Lung (tissue), 16 donors: ENCODE results near the gene DNAJB5. TPM values are rescaled to one million over a fixed set of nuclear protein-coding genes. Genes with fewer than 3 reads are reported as not detected.
"Not testable (repeated sequence)": the region's sequence is repeated elsewhere in the genome, so short reads cannot be mapped to it uniquely, and the experiment has no call there.

Experiments used
- ATAC-seq: fragments of 200-7000 bp; cut with Tn5 transposase; one replicate; pipeline ENCODE4 v1.9.1; 2020; ENCODE audit warnings: moderate number of reproducible peaks; ENCODE audit not compliant: insufficient read depth, low FRiP score
- DNase-seq, 3 donors: peaks; one replicate each; pipeline ENCODE4 v3.0.0-alpha.2; 2013 to 2017
- H3K27ac ChIP-seq, 2 donors: one replicate each; pipeline ENCODE4 v1.5.1; 2013; ENCODE audit warnings: mild to moderate bottlenecking in 2 of 2, moderate library complexity in 2 of 2, control low read depth in 1 of 2, inconsistent platforms in 1 of 2, low read depth in 1 of 2, low read length in 1 of 2
- H3K27me3 ChIP-seq, 3 donors: one replicate each; pipeline ENCODE4 v1.5.1; 2013; ENCODE audit warnings: low read length in 2 of 3; ENCODE audit not compliant: control insufficient read depth in 3 of 3, insufficient read depth in 3 of 3
- H3K36me3 ChIP-seq, 4 donors: one replicate each; pipeline ENCODE4 v1.5.1; 2013; ENCODE audit warnings: low read length in 4 of 4, mild to moderate bottlenecking in 1 of 4, moderate library complexity in 1 of 4; ENCODE audit not compliant: control insufficient read depth in 4 of 4, insufficient read depth in 4 of 4
- H3K4me1 ChIP-seq, 5 donors: one replicate each; pipeline ENCODE4 v1.5.1; 2013; ENCODE audit warnings: low read length in 5 of 5, mild to moderate bottlenecking in 2 of 5, moderate library complexity in 1 of 5; ENCODE audit not compliant: control insufficient read depth in 5 of 5, insufficient read depth in 5 of 5
- H3K4me3 ChIP-seq: one replicate; pipeline ENCODE4 v1.5.1; 2013; ENCODE audit warnings: mild to moderate bottlenecking, control low read depth, moderate library complexity
- H3K9ac ChIP-seq, 2 donors: one replicate each; pipeline ENCODE4 v1.5.1; 2013; ENCODE audit warnings: low read length in 2 of 2, control low read depth in 1 of 2; ENCODE audit not compliant: insufficient read depth in 1 of 2
- H3K9me3 ChIP-seq, 4 donors: one replicate each; pipeline ENCODE4 v1.5.1; 2013; ENCODE audit warnings: low read length in 3 of 4, mild to moderate bottlenecking in 1 of 4, moderate library complexity in 1 of 4; ENCODE audit not compliant: control insufficient read depth in 4 of 4, insufficient read depth in 3 of 4
- CTCF ChIP-seq: IDR thresholded peaks from 2 replicates; pipeline ENCODE4 v1.5.1; 2012; ENCODE audit warnings: mild to moderate bottlenecking; ENCODE audit errors: control extremely low read depth, extremely low read depth
- WGBS, 2 donors: extraction: QIAGEN DNeasy Blood & Tissue Kit; methylation state at CpG; one replicate each; pipeline ENCODE4 v1.1.7; 2013; 5-methylcytosine and 5-hydroxymethylcytosine counted together
- long read RNA-seq, 5 donors: transcript quantifications; one replicate each; lab custom pipeline, GENCODE V29; 2026
- polyA plus RNA-seq, 2 donors: library from polyadenylated mRNA; stranded (reverse); fragments of 200-250 nt; gene quantifications; one replicate each; pipeline ENCODE4 v1.2.1, GENCODE V29; 2013
- total RNA-seq, 2 donors: library from RNA; depleted of rRNA in 1 of 2; stranded (reverse); fragments of >200 nt in 1 of 2; gene quantifications; one replicate each; pipeline ENCODE4 v1.2.1, GENCODE V29; 2014 to 2021
- donor health status: control.
- donor health status: control.
- donor health status: Bipolar disorder and iron deficiency.
- donor health status: healthy.
- donor health status: DM: yes; HTN: yes; CAD: no.

The DNAJB5 gene
- total RNA-seq (10 to 100 TPM in 1 of 2 donors, 1 to 10 TPM in 1; 4.5 to 10.3 TPM), polyA plus RNA-seq (1 to 10 TPM; 4.8 to 8.9 TPM)
- long read RNA-seq, donor 1, full-length matches to known transcripts, result 6 of 6 reads
- long read RNA-seq, donor 1, partial matches to known transcripts, result 0 of 6 reads
- long read RNA-seq, donor 1, other reads (novel, unspliced or antisense), result 0 of 6 reads
- long read RNA-seq, donor 2, transcript DNAJB5-201 (4 exons, 2,391 nt), result major isoform, 5 of 5 reads
- long read RNA-seq, donor 2, partial matches to known transcripts, result 0 of 5 reads
- long read RNA-seq, donor 2, other reads (novel, unspliced or antisense), result 0 of 5 reads
- long read RNA-seq, donor 3, full-length matches to known transcripts, result 6 of 6 reads
- long read RNA-seq, donor 3, partial matches to known transcripts, result 0 of 6 reads
- long read RNA-seq, donor 3, other reads (novel, unspliced or antisense), result 0 of 6 reads
- long read RNA-seq, donor 4, partial matches to known transcripts, result 0 of 2 reads
- long read RNA-seq, donor 4, other reads (novel, unspliced or antisense), result 0 of 2 reads
- long read RNA-seq, donor 5, full-length matches to known transcripts, result 9 of 22 reads
- long read RNA-seq, donor 5, partial matches to known transcripts, result 13 of 22 reads
- long read RNA-seq, donor 5, other reads (novel, unspliced or antisense), result 0 of 22 reads

DNA sequence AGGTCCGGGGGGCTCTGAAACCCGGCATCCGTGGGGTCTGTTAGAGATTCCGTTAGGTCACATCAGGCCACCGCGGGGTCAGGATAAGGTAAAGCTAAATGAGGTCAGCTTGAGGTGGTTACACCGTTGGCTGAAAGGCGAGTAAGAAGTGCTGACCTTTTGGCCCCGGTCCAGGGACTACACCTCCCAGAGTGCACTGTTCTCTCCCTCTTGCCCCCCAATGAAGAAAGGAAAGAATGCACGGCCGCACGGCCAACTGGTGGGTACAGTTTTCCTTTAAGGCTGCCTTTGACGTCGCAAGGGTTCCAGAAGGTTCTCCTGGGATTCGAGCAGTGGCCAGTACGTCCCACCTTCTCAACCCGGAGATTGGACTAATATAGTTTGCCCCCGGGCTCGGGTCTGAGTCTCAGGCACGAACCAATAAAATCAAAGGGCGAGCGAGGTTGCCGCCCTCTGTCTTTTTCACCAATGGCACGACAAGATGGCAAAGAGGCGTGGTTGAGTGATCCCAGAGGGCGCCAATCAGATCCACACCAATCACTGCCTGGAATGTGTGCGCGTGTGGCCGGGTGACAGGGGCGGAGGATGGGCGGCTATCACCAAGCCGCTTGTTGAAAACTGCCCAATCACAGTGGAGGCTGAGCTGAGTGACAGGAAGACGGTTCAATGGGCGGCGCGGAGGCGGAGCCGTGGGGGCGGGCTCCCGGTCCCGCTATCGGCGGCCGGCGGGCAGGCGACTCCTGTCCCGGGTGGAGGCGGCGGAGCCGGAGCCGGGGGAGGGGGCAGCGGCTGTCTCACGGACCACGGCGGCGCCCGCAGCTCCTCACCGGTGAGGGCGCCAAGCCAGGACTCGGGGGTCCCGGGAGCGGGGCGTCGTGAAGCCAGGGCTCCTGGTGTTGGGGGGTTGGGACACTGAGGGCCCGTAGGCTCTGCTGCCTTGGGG, at the start of gene DNAJB5:
DNAJB5 (plus strand) TSS at position 743 of the 943 bp plus-strand sequence. CDS start 886 bp downstream, outside the sequence.
- H3K27me3 ChIP-seq, result no peaks in the 10 kb centered on the region
- H3K9me3 ChIP-seq, result no peaks in the 10 kb centered on the region
- WGBS, 2 donors, result 0 to 1% methylated on average over 59 to 65 of the region's 65 CpGs
- no peak for TF ChIP-seq CTCF
- peaks cover 0 to 24% (median 16%) of the 10 kb centered on the region in 5 donors for H3K4me1 ChIP-seq
- peak; percentile 100 for DNase-seq
- H3K9ac ChIP-seq, result peak within 1 kb of the TSS; percentile 70 to 85
- peak within 1 kb of the TSS; percentile 74 for H3K4me3 ChIP-seq
- H3K27ac ChIP-seq, result peak within 1 kb of the TSS; percentile 87 to 99
- H3K36me3 ChIP-seq, result peaks cover 0 to 2% (median 0%) of the 10 kb centered on the region in 4 donors
- ATAC-seq, result peak; percentile 95

- H3K9ac ChIP-seq, H3K9me3 ChIP-seq, ATAC-seq, H3K27ac ChIP-seq, H3K4me3 ChIP-seq, H3K36me3 ChIP-seq, H3K27me3 ChIP-seq: not testable (repeated sequence)
- peaks cover 0 to 11% (median 0%) of the 10 kb centered on the region in 5 donors for H3K4me1 ChIP-seq
- peak; percentile 26 to 47 (median 41) for DNase-seq
Measured at GRCh38 chr9:34939989-34940388, 49.6 kb upstream of the DNAJB5 start.

DNA sequence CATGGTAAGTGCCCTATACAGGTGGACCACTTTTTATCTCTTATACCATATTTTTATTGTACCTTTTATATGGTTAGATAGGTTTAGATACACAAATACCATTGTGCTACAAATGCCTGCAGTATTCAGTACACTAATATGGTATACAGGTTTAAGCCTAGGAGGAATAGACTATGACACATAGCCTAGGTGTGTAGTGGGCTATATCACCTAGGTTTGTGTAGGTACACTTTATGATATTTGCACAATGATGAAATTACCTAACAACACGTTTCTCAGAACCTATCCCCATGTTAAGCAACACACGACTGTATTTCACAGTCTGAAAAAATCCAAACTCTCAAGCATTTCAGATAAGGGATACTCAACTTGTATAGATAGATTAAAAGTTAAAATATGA, 41.1 kb upstream of the DNAJB5 start:
- Histone ChIP-seq H3K4me3 (no peak overlapping the region), H3K9me3 (no peaks in the 10 kb centered on the region), H3K27me3 (peaks cover 0 to 3% (median 2%) of the 10 kb centered on the region in 3 donors), H3K4me1 (no peaks in the 10 kb centered on the region), H3K27ac (no peak overlapping the region), H3K36me3 (no peaks in the 10 kb centered on the region), H3K9ac (no peak overlapping the region)
- ATAC-seq (no peak), DNase-seq (no peak)
- no peak for TF ChIP-seq CTCF
- WGBS, 2 donors, result 49 to 68% methylated on average over 2 of the region's 2 CpGs
